ENCODE measurements around the gene GIPC3.

Gene GIPC3

GRCh38 chr19:3555653-3556422, 29.4 kb upstream of the GIPC3 start:
- peak overlapping the region; percentile 74 for H3K4me3 ChIP-seq (ENCODE audit: low read depth, low read length)
- DNase-seq (ENCODE audit: low read depth): no peak

GRCh38 chr19:3556423-3556977, 28.8 kb upstream of the GIPC3 start:
- TF ChIP-seq POLR2A (IDR thresholded peaks at IDR 0.05; ENCODE audit: extremely low read depth, insufficient read length): no peak
- no peak for TF ChIP-seq CTCF (IDR thresholded peaks at IDR 0.05; ENCODE audit: low read depth, low read length)
- no peak for TF ChIP-seq MYC (IDR thresholded peaks at IDR 0.05; ENCODE audit: low read depth, low read length)
- TF ChIP-seq MAX (IDR thresholded peaks at IDR 0.05; ENCODE audit: low read depth, low read length): no peak
- no peak for DNase-seq (ENCODE audit: low read depth)
- H3K4me3 ChIP-seq (ENCODE audit: low read depth, low read length): peak overlapping the region; percentile 74

More at GRCh38 chr19:3555653-3556422, 29.4 kb upstream of the GIPC3 start:
- TF ChIP-seq POLR2A (IDR thresholded peaks at IDR 0.05; ENCODE audit: extremely low read depth, insufficient read length) (no peak), CTCF (IDR thresholded peaks at IDR 0.05; ENCODE audit: low read depth, low read length) (no peak), MAX (IDR thresholded peaks at IDR 0.05; ENCODE audit: low read depth, low read length) (no peak), MYC (IDR thresholded peaks at IDR 0.05; ENCODE audit: low read depth, low read length) (no peak)

GRCh38 chr19:3556978-3557460, 28.3 kb upstream of the GIPC3 start:
- no peak for TF ChIP-seq CTCF (IDR thresholded peaks at IDR 0.05; ENCODE audit: low read depth, low read length)
- TF ChIP-seq MYC (IDR thresholded peaks at IDR 0.05; ENCODE audit: low read depth, low read length): no peak
- no peak for TF ChIP-seq POLR2A (IDR thresholded peaks at IDR 0.05; ENCODE audit: extremely low read depth, insufficient read length)
- TF ChIP-seq MAX (IDR thresholded peaks at IDR 0.05; ENCODE audit: low read depth, low read length): no peak
- H3K4me3 ChIP-seq (ENCODE audit: low read depth, low read length): peak overlapping the region; percentile 74
- peak; percentile 55 for DNase-seq (ENCODE audit: low read depth)

GRCh38 chr19:3557461-3558248, 27.6 kb upstream of the GIPC3 start, which contains the start of gene MFSD12:
MFSD12 (minus strand) TSS chr19:3557586; CDS start chr19:3557403, 183 bp downstream.
- H3K4me3 ChIP-seq (ENCODE audit: low read depth, low read length): peak within 1 kb of the TSS; percentile 74
- DNase-seq (ENCODE audit: low read depth): peak; percentile 92
- no peak for TF ChIP-seq CTCF (IDR thresholded peaks at IDR 0.05; ENCODE audit: low read depth, low read length)
- peak; percentile 31 for TF ChIP-seq POLR2A (IDR thresholded peaks at IDR 0.05; ENCODE audit: extremely low read depth, insufficient read length)
- peak; percentile 72 for TF ChIP-seq MYC (IDR thresholded peaks at IDR 0.05; ENCODE audit: low read depth, low read length)
- peak; percentile 89 for TF ChIP-seq MAX (IDR thresholded peaks at IDR 0.05; ENCODE audit: low read depth, low read length)

- H3K4me3 ChIP-seq (ENCODE audit: low read depth, low read length): no peak overlapping the region
- no peak for DNase-seq (ENCODE audit: low read depth)
- no peak for TF ChIP-seq CTCF (IDR thresholded peaks at IDR 0.05; ENCODE audit: low read depth, low read length)
- TF ChIP-seq MYC (IDR thresholded peaks at IDR 0.05; ENCODE audit: low read depth, low read length): no peak
- no peak for TF ChIP-seq MAX (IDR thresholded peaks at IDR 0.05; ENCODE audit: low read depth, low read length)
- TF ChIP-seq POLR2A (IDR thresholded peaks at IDR 0.05; ENCODE audit: extremely low read depth, insufficient read length): no peak
Measured at GRCh38 chr19:3563709-3564524, 21.4 kb upstream of the GIPC3 start.
